Measurements from ENCODE around the gene BORCS5.

The BORCS5 gene

GRCh38 chr12:12446786-12447185, 89.9 kb downstream of the BORCS5 start:
- TF ChIP-seq FOXP2 (optimal IDR thresholded peaks at IDR 0.05; ENCODE audit: control extremely low read depth, extremely low read length, insufficient read depth), result no peak
- no peak for TF ChIP-seq EZH2 (IDR thresholded peaks at IDR 0.05)
- no peak for TF ChIP-seq POLR2AphosphoS5 (IDR thresholded peaks at IDR 0.05; ENCODE audit: borderline replicate concordance, low read depth, low read length)
- no peak for DNase-seq (ENCODE audit: low read depth, low spot score)
- no peak overlapping the region for H3K4me3 ChIP-seq
- no peak overlapping the region for H3K27ac ChIP-seq
- no peaks in the 10 kb centered on the region for H3K9me3 ChIP-seq (ENCODE audit: low read depth, low read length)
- no peak overlapping the region for H3K9ac ChIP-seq (ENCODE audit: insufficient read length)
- no peaks in the 10 kb centered on the region for H3K36me3 ChIP-seq (ENCODE audit: insufficient read depth, low read length)

- Histone ChIP-seq H3K27ac (no peak overlapping the region), H3K9me3 (ENCODE audit: low read depth, low read length) (no peaks in the 10 kb centered on the region), H3K9ac (ENCODE audit: insufficient read length) (no peak overlapping the region), H3K4me3 (no peak overlapping the region), H3K36me3 (ENCODE audit: insufficient read depth, low read length) (no peaks in the 10 kb centered on the region)
- no peak for DNase-seq (ENCODE audit: low read depth, low spot score)
- TF ChIP-seq EZH2 (IDR thresholded peaks at IDR 0.05) (no peak), POLR2AphosphoS5 (IDR thresholded peaks at IDR 0.05; ENCODE audit: borderline replicate concordance, low read depth, low read length) (no peak), FOXP2 (optimal IDR thresholded peaks at IDR 0.05; ENCODE audit: control extremely low read depth, extremely low read length, insufficient read depth) (no peak)
Observed at GRCh38 chr12:12447236-12447635, 90.4 kb downstream of the BORCS5 start.

- H3K36me3 ChIP-seq (ENCODE audit: insufficient read depth, low read length), result no peaks in the 10 kb centered on the region
- no peak overlapping the region for H3K27ac ChIP-seq
- H3K9ac ChIP-seq (ENCODE audit: insufficient read length), result no peak overlapping the region
- H3K9me3 ChIP-seq (ENCODE audit: low read depth, low read length), result no peaks in the 10 kb centered on the region
- DNase-seq (ENCODE audit: low read depth, low spot score), result no peak
- no peak for TF ChIP-seq POLR2AphosphoS5 (IDR thresholded peaks at IDR 0.05; ENCODE audit: borderline replicate concordance, low read depth, low read length)
- no peak overlapping the region for H3K4me3 ChIP-seq
Observed at GRCh38 chr12:12447837-12448236, 91.0 kb downstream of the BORCS5 start.

GRCh38 chr12:12449533-12450025, 92.7 kb downstream of the BORCS5 start:
- no peaks in the 10 kb centered on the region for H3K36me3 ChIP-seq (ENCODE audit: insufficient read depth, low read length)
- TF ChIP-seq EZH2 (IDR thresholded peaks at IDR 0.05) (no peak), POLR2AphosphoS5 (IDR thresholded peaks at IDR 0.05; ENCODE audit: borderline replicate concordance, low read depth, low read length) (no peak), FOXP2 (optimal IDR thresholded peaks at IDR 0.05; ENCODE audit: control extremely low read depth, extremely low read length, insufficient read depth) (no peak)
- no peak for DNase-seq (ENCODE audit: low read depth, low spot score)
- H3K9me3 ChIP-seq (ENCODE audit: low read depth, low read length), result no peaks in the 10 kb centered on the region
- H3K27ac ChIP-seq, result no peak overlapping the region
- H3K4me3 ChIP-seq, result no peak overlapping the region
- no peak overlapping the region for H3K9ac ChIP-seq (ENCODE audit: insufficient read length)

DNA sequence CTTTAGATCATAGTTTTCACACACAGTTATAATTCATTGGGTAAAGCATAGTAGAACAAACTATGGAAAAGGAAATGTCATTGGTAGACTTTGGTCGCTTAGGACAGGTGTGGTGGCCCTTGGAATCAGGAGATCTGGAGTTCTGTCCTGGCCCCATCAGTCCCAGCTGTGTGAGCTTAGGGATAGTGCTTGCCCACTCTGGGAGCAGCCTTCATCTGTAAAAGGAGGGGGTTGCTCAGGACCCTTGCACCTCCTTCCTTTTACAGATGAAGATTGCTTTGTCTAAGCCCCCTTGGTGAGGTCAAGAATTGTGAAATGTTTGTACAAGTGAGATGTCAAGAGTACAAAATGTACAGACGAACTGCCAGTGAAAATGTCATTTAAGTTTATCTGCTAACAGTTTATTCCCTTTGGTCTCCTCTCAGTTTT, 93.2 kb downstream of the BORCS5 start:
- Histone ChIP-seq H3K9ac (ENCODE audit: insufficient read length) (no peak overlapping the region), H3K4me3 (no peak overlapping the region), H3K27ac (no peak overlapping the region), H3K36me3 (ENCODE audit: insufficient read depth, low read length) (no peaks in the 10 kb centered on the region), H3K9me3 (ENCODE audit: low read depth, low read length) (no peaks in the 10 kb centered on the region)
- no peak for DNase-seq (ENCODE audit: low read depth, low spot score)
- no peak for TF ChIP-seq EZH2 (IDR thresholded peaks at IDR 0.05)
- no peak for TF ChIP-seq FOXP2 (optimal IDR thresholded peaks at IDR 0.05; ENCODE audit: control extremely low read depth, extremely low read length, insufficient read depth)
- no peak for TF ChIP-seq POLR2AphosphoS5 (IDR thresholded peaks at IDR 0.05; ENCODE audit: borderline replicate concordance, low read depth, low read length)

- DNase-seq (ENCODE audit: low read depth, low spot score), result no peak
- no peak overlapping the region for H3K27ac ChIP-seq
- H3K9me3 ChIP-seq (ENCODE audit: low read depth, low read length), result no peaks in the 10 kb centered on the region
- TF ChIP-seq FOXP2 (optimal IDR thresholded peaks at IDR 0.05; ENCODE audit: control extremely low read depth, extremely low read length, insufficient read depth) (no peak), POLR2AphosphoS5 (IDR thresholded peaks at IDR 0.05; ENCODE audit: borderline replicate concordance, low read depth, low read length) (no peak)
- no peaks in the 10 kb centered on the region for H3K36me3 ChIP-seq (ENCODE audit: insufficient read depth, low read length)
- H3K9ac ChIP-seq (ENCODE audit: insufficient read length), result no peak overlapping the region
- no peak overlapping the region for H3K4me3 ChIP-seq
Observed at GRCh38 chr12:12451098-12451497, 94.2 kb downstream of the BORCS5 start.

DNA sequence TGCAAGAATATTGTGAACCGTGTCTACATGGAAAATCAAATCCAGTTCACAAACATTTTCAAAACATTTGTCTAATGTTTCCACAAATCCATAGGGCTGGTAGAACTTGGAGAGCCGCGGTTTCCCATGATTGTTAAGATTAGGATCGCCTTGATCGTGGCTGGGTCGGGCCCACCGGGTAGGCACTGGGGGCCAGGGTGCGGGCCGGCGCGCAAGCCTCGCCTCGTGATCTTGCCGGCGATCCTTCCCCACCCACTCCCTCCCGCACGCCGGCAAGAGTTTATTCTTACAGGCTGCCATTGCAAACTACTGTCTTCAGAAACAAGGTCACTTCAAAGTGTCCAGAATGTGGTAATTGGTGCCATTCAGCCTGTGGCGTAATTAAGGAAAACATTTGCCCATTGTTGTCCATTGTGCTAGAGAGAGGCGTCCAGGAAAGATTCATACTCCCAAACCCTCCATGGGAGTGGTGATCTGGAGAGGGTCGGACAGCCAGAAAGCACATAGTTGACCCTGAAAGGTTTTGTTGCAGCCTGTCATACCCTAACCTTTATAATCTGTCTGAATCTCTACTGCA, 95.5 kb downstream of the BORCS5 start:
- H3K9me3 ChIP-seq (ENCODE audit: low read depth, low read length), result no peaks in the 10 kb centered on the region
- no peak for DNase-seq (ENCODE audit: low read depth, low spot score)
- no peaks in the 10 kb centered on the region for H3K36me3 ChIP-seq (ENCODE audit: insufficient read depth, low read length)
- H3K27ac ChIP-seq, result no peak overlapping the region
- TF ChIP-seq POLR2AphosphoS5 (IDR thresholded peaks at IDR 0.05; ENCODE audit: borderline replicate concordance, low read depth, low read length) (no peak), FOXP2 (optimal IDR thresholded peaks at IDR 0.05; ENCODE audit: control extremely low read depth, extremely low read length, insufficient read depth) (no peak)
- no peak overlapping the region for H3K4me3 ChIP-seq
- H3K9ac ChIP-seq (ENCODE audit: insufficient read length), result no peak overlapping the region

DNA sequence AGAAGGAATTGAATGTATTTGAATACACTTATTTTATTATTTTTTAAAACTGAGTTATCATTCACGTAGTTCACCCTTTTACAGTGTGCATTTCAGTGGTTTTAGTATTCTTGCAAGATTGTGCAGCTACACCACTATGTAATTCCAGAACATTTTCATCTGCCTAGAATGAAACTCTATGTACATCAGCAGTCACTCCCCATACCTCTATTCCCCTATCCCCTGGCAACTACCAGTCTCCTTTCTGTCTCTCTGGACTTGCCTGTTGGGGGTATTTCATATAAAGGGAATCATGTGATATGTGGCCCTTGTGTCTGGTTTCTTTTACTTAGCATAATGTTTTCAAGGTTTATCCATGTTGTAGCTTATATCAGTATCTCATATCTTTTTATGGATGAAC, 96.8 kb downstream of the BORCS5 start:
- H3K27ac ChIP-seq, result no peak overlapping the region
- H3K9ac ChIP-seq (ENCODE audit: insufficient read length), result no peak overlapping the region
- H3K4me3 ChIP-seq, result no peak overlapping the region
- H3K36me3 ChIP-seq (ENCODE audit: insufficient read depth, low read length), result no peaks in the 10 kb centered on the region
- no peak for TF ChIP-seq EZH2 (IDR thresholded peaks at IDR 0.05)
- TF ChIP-seq POLR2AphosphoS5 (IDR thresholded peaks at IDR 0.05; ENCODE audit: borderline replicate concordance, low read depth, low read length), result no peak
- no peak for TF ChIP-seq FOXP2 (optimal IDR thresholded peaks at IDR 0.05; ENCODE audit: control extremely low read depth, extremely low read length, insufficient read depth)
- no peaks in the 10 kb centered on the region for H3K9me3 ChIP-seq (ENCODE audit: low read depth, low read length)
- DNase-seq (ENCODE audit: low read depth, low spot score), result no peak

GRCh38 chr12:12454315-12454714, 97.4 kb downstream of the BORCS5 start:
- no peaks in the 10 kb centered on the region for H3K9me3 ChIP-seq (ENCODE audit: low read depth, low read length)
- TF ChIP-seq EZH2 (IDR thresholded peaks at IDR 0.05) (no peak), FOXP2 (optimal IDR thresholded peaks at IDR 0.05; ENCODE audit: control extremely low read depth, extremely low read length, insufficient read depth) (no peak), POLR2AphosphoS5 (IDR thresholded peaks at IDR 0.05; ENCODE audit: borderline replicate concordance, low read depth, low read length) (no peak)
- DNase-seq (ENCODE audit: low read depth, low spot score), result no peak
- no peak overlapping the region for H3K4me3 ChIP-seq
- no peaks in the 10 kb centered on the region for H3K36me3 ChIP-seq (ENCODE audit: insufficient read depth, low read length)
- no peak overlapping the region for H3K9ac ChIP-seq (ENCODE audit: insufficient read length)
- H3K27ac ChIP-seq, result no peak overlapping the region

All from SK-N-MC (cell line).